ENCODE results near the gene POLR2H. TPM values are rescaled to one million over a fixed set of nuclear protein-coding genes. Genes with fewer than 3 reads are reported as not detected.

POLR2H gene
- total RNA-seq, 1 experiment from 2014 or later, result 169 TPM

GRCh38 chr3:184333190-184333589 is 28.3 kb upstream of the POLR2H start:
- peaks cover 48% of the 10 kb centered on the region for H3K36me3 ChIP-seq (ENCODE audit: insufficient read depth, low read length)
- no peak overlapping the region for H3K9ac ChIP-seq (ENCODE audit: low read length)
- H3K27ac ChIP-seq (ENCODE audit: low read length), result no peak overlapping the region
- DNase-seq, result no peak
- H3K9me3 ChIP-seq (ENCODE audit: low read length), result no peaks in the 10 kb centered on the region
- H3K79me2 ChIP-seq (ENCODE audit: low read length), result peaks cover 21% of the 10 kb centered on the region
- no peaks in the 10 kb centered on the region for H3K9me2 ChIP-seq (replicated peaks; ENCODE audit: insufficient read depth, low read length)
- peaks cover 25% of the 10 kb centered on the region for H3K4me1 ChIP-seq (ENCODE audit: low read length)
- H3K4me2 ChIP-seq (ENCODE audit: low read depth, low read length, poor library complexity, severe bottlenecking), result no peak overlapping the region
- H4K20me1 ChIP-seq (ENCODE audit: insufficient read depth, low read depth, low read length), result peaks cover 54% of the 10 kb centered on the region
- no peak overlapping the region for H3K4me3 ChIP-seq (ENCODE audit: low read length)
- no peaks in the 10 kb centered on the region for H3K27me3 ChIP-seq (ENCODE audit: low read length)
- no peak overlapping the region for H2AFZ ChIP-seq (ENCODE audit: low read length)

DNA sequence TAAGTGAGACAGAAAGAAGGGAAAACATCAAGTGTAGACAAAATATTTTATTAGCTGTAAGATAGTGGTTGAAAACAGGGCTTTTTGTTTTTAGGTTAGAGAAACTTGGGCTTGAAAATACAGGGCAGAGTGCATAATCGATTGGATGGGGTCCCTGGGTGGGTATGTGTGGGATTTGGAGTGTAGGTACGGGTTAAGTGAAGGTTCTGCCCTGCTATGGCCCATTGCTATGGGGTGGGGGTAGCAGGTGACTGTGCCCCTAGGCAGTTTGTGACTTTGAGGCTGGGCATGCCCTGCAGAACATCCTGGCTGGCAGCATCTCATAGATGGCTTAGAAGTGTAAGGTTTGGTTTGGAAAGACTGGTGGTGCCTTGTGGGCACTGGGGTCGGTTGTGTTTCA is 27.8 kb upstream of the POLR2H start:
- Histone ChIP-seq H3K27me3 (ENCODE audit: low read length) (no peaks in the 10 kb centered on the region), H3K9ac (ENCODE audit: low read length) (no peak overlapping the region), H3K4me2 (ENCODE audit: low read depth, low read length, poor library complexity, severe bottlenecking) (no peak overlapping the region), H3K9me2 (replicated peaks; ENCODE audit: insufficient read depth, low read length) (no peaks in the 10 kb centered on the region), H3K4me3 (ENCODE audit: low read length) (no peak overlapping the region), H3K36me3 (ENCODE audit: insufficient read depth, low read length) (peaks cover 43% of the 10 kb centered on the region), H3K9me3 (ENCODE audit: low read length) (no peaks in the 10 kb centered on the region), H2AFZ (ENCODE audit: low read length) (no peak overlapping the region), H3K4me1 (ENCODE audit: low read length) (peaks cover 25% of the 10 kb centered on the region), H3K79me2 (ENCODE audit: low read length) (peaks cover 26% of the 10 kb centered on the region), H4K20me1 (ENCODE audit: insufficient read depth, low read depth, low read length) (peaks cover 49% of the 10 kb centered on the region), H3K27ac (ENCODE audit: low read length) (no peak overlapping the region)
- no peak for DNase-seq

DNA sequence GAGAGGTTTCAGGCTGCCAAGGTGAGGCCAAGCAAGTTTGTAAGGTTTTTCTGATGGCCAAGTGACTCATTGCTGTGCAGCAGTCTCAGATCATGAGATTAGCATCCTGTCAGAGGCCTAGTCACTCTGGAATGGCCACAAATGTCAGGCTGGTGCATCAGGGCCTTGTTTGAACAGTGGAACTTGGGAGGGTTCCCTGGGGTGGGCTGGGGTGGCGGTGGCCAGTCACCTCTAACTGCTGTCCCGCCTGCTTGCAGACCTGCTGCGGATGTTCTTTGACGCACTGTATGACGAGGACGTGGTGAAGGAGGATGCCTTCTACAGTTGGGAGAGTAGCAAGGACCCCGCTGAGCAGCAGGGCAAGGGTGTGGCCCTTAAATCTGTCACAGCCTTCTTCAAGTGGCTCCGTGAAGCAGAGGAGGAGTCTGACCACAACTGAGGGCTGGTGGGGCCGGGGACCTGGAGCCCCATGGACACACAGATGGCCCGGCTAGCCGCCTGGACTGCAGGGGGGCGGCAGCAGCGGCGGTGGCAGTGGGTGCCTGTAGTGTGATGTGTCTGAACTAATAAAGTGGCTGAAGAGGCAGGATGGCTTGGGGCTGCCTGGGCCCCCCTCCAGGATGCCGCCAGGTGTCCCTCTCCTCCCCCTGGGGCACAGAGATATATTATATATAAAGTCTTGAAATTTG is 26.9 kb upstream of the POLR2H start:
- peak overlapping the region; percentile 53; the same call in 1 of the 2 replicates for H3K27ac ChIP-seq (ENCODE audit: low read length)
- no peaks in the 10 kb centered on the region for H3K9me2 ChIP-seq (replicated peaks; ENCODE audit: insufficient read depth, low read length)
- H3K27me3 ChIP-seq (ENCODE audit: low read length), result no peaks in the 10 kb centered on the region
- H3K4me2 ChIP-seq (ENCODE audit: low read depth, low read length, poor library complexity, severe bottlenecking), result no peak overlapping the region
- no peak overlapping the region for H3K9ac ChIP-seq (ENCODE audit: low read length)
- peaks cover 34% of the 10 kb centered on the region for H3K36me3 ChIP-seq (ENCODE audit: insufficient read depth, low read length)
- no peak overlapping the region for H3K4me3 ChIP-seq (ENCODE audit: low read length)
- peak; percentile 58 for DNase-seq
- H4K20me1 ChIP-seq (ENCODE audit: insufficient read depth, low read depth, low read length), result peaks cover 40% of the 10 kb centered on the region
- H3K9me3 ChIP-seq (ENCODE audit: low read length), result no peaks in the 10 kb centered on the region
- H3K4me1 ChIP-seq (ENCODE audit: low read length), result peaks cover 25% of the 10 kb centered on the region
- H2AFZ ChIP-seq (ENCODE audit: low read length), result no peak overlapping the region
- H3K79me2 ChIP-seq (ENCODE audit: low read length), result peaks cover 27% of the 10 kb centered on the region

DNA sequence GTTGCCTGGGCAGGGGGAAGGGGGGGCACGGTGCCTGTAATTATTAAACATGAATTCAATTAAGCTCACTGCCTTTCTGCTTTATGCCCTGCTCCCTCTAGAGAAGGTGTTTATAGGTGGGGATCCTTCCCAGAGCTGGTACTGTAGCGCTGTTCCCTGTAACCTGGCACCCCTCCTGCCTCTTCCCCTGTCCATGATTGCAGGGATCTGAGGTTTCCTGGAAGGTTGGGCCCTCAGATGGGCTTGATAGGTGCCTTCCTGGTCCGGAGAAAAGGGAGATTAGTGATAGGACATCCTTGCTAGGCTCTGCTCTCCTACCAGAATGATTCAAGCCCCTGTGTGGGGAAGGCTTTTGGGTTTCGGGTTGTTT is 26.2 kb upstream of the POLR2H start:
- H3K27me3 ChIP-seq (ENCODE audit: low read length), result no peaks in the 10 kb centered on the region
- H3K79me2 ChIP-seq (ENCODE audit: low read length), result peaks cover 27% of the 10 kb centered on the region
- peak overlapping the region; percentile 77; the same call in 1 of the 2 replicates for H3K4me3 ChIP-seq (ENCODE audit: low read length)
- H3K27ac ChIP-seq (ENCODE audit: low read length), result peak overlapping the region; percentile 53
- H3K36me3 ChIP-seq (ENCODE audit: insufficient read depth, low read length), result peaks cover 29% of the 10 kb centered on the region; the same call in 1 of the 2 replicates
- H3K4me1 ChIP-seq (ENCODE audit: low read length), result peaks cover 25% of the 10 kb centered on the region
- H4K20me1 ChIP-seq (ENCODE audit: insufficient read depth, low read depth, low read length), result peaks cover 35% of the 10 kb centered on the region
- H2AFZ ChIP-seq (ENCODE audit: low read length), result no peak overlapping the region
- DNase-seq, result no peak
- H3K4me2 ChIP-seq (ENCODE audit: low read depth, low read length, poor library complexity, severe bottlenecking), result peak overlapping the region; percentile 73
- no peaks in the 10 kb centered on the region for H3K9me3 ChIP-seq (ENCODE audit: low read length)
- peak overlapping the region; percentile 79 for H3K9ac ChIP-seq (ENCODE audit: low read length)
- no peaks in the 10 kb centered on the region for H3K9me2 ChIP-seq (replicated peaks; ENCODE audit: insufficient read depth, low read length)

GRCh38 chr3:184335661-184336546 is 25.6 kb upstream of the POLR2H start:
- H4K20me1 ChIP-seq (ENCODE audit: insufficient read depth, low read depth, low read length), result peaks cover 34% of the 10 kb centered on the region
- peak overlapping the region; percentile 79 for H3K9ac ChIP-seq (ENCODE audit: low read length)
- no peaks in the 10 kb centered on the region for H3K9me3 ChIP-seq (ENCODE audit: low read length)
- H3K4me1 ChIP-seq (ENCODE audit: low read length), result peaks cover 25% of the 10 kb centered on the region
- H3K9me2 ChIP-seq (replicated peaks; ENCODE audit: insufficient read depth, low read length), result no peaks in the 10 kb centered on the region
- H3K4me3 ChIP-seq (ENCODE audit: low read length), result peak overlapping the region; percentile 77
- peaks cover 27% of the 10 kb centered on the region for H3K79me2 ChIP-seq (ENCODE audit: low read length)
- H2AFZ ChIP-seq (ENCODE audit: low read length), result no peak overlapping the region
- peak; percentile 97 for DNase-seq
- H3K27ac ChIP-seq (ENCODE audit: low read length), result peak overlapping the region; percentile 53
- no peaks in the 10 kb centered on the region for H3K27me3 ChIP-seq (ENCODE audit: low read length)
- H3K4me2 ChIP-seq (ENCODE audit: low read depth, low read length, poor library complexity, severe bottlenecking), result peak overlapping the region; percentile 73
- H3K36me3 ChIP-seq (ENCODE audit: insufficient read depth, low read length), result peaks cover 26% of the 10 kb centered on the region; the same call in 1 of the 2 replicates

DNA sequence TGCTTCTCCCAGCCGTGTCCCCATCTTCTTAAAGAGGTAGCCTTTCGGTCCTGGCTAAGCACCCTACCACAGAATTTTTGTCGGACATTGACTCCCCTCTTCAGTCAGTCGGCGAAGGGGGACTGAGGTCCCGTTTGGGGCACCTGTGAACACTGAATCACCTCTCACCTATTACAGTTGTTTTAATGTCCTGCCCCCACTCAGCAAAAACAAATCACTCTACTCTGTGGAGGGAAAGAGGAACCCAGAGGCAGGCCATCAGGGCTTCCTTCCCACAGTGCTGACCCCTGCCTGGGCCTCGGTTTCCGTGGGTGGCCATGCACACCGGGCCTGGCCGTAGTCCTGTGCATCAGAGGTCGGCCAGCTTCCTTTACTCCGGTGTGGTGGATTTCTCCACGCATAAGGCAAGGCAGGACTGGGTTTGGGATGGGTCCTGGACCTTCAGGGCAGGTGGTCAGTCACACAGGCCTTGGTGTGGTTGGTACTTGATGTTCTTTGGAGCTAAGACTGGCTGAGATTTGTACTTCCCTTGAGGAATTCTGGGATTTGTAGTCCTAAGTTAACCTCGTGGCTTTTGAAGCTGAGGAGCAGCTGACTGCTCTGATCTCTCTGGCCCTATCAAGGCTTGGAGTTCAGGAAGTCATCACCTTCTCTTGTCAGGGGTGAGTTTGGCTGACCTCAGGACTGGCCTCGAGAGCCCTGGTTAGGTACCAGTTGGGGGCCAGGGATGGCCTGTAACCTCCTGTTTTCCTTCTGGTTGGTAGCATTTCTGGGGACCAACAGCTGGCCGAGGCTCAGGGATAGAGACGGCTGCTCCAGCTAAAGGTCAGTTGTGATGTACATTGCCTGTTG is 24.7 kb upstream of the POLR2H start:
- Histone ChIP-seq H4K20me1 (ENCODE audit: insufficient read depth, low read depth, low read length) (peaks cover 28% of the 10 kb centered on the region), H3K9ac (ENCODE audit: low read length) (peak overlapping the region; percentile 79), H3K36me3 (ENCODE audit: insufficient read depth, low read length) (peaks cover 17% of the 10 kb centered on the region; the same call in 1 of the 2 replicates), H3K79me2 (ENCODE audit: low read length) (peaks cover 27% of the 10 kb centered on the region), H3K27me3 (ENCODE audit: low read length) (no peaks in the 10 kb centered on the region), H3K9me2 (replicated peaks; ENCODE audit: insufficient read depth, low read length) (no peaks in the 10 kb centered on the region), H3K4me1 (ENCODE audit: low read length) (peaks cover 25% of the 10 kb centered on the region), H3K4me3 (ENCODE audit: low read length) (peak overlapping the region; percentile 77), H3K4me2 (ENCODE audit: low read depth, low read length, poor library complexity, severe bottlenecking) (peak overlapping the region; percentile 73), H2AFZ (ENCODE audit: low read length) (no peak overlapping the region), H3K27ac (ENCODE audit: low read length) (peak overlapping the region; percentile 12), H3K9me3 (ENCODE audit: low read length) (no peaks in the 10 kb centered on the region)
- DNase-seq, result peak; percentile 70

- peaks cover 27% of the 10 kb centered on the region for H3K79me2 ChIP-seq (ENCODE audit: low read length)
- H3K36me3 ChIP-seq (ENCODE audit: insufficient read depth, low read length), result peaks cover 12% of the 10 kb centered on the region; the same call in 1 of the 2 replicates
- peaks cover 24% of the 10 kb centered on the region for H4K20me1 ChIP-seq (ENCODE audit: insufficient read depth, low read depth, low read length)
- no peak for DNase-seq
- no peaks in the 10 kb centered on the region for H3K9me2 ChIP-seq (replicated peaks; ENCODE audit: insufficient read depth, low read length)
- peak within 1 kb of the TSS; percentile 12 for H3K27ac ChIP-seq (ENCODE audit: low read length)
- H3K9me3 ChIP-seq (ENCODE audit: low read length), result no peaks in the 10 kb centered on the region
- peak within 1 kb of the TSS; percentile 77 for H3K4me3 ChIP-seq (ENCODE audit: low read length)
- no peak within 1 kb of the TSS for H2AFZ ChIP-seq (ENCODE audit: low read length)
- H3K4me2 ChIP-seq (ENCODE audit: low read depth, low read length, poor library complexity, severe bottlenecking), result peak within 1 kb of the TSS; percentile 73
- H3K4me1 ChIP-seq (ENCODE audit: low read length), result peaks cover 25% of the 10 kb centered on the region
- H3K27me3 ChIP-seq (ENCODE audit: low read length), result no peaks in the 10 kb centered on the region
- H3K9ac ChIP-seq (ENCODE audit: low read length), result peak within 1 kb of the TSS; percentile 79
Measured at GRCh38 chr3:184337399-184337714, 24.2 kb upstream of the POLR2H start, which contains the start of gene FAM131A. TSS of gene FAM131A (plus strand) at chr3:184337600. CDS start at chr3:184337631, 31 bp downstream.

Data from Karpas-422 (cell line).